Measurements from ENCODE around the gene ST6GAL1.

DNA sequence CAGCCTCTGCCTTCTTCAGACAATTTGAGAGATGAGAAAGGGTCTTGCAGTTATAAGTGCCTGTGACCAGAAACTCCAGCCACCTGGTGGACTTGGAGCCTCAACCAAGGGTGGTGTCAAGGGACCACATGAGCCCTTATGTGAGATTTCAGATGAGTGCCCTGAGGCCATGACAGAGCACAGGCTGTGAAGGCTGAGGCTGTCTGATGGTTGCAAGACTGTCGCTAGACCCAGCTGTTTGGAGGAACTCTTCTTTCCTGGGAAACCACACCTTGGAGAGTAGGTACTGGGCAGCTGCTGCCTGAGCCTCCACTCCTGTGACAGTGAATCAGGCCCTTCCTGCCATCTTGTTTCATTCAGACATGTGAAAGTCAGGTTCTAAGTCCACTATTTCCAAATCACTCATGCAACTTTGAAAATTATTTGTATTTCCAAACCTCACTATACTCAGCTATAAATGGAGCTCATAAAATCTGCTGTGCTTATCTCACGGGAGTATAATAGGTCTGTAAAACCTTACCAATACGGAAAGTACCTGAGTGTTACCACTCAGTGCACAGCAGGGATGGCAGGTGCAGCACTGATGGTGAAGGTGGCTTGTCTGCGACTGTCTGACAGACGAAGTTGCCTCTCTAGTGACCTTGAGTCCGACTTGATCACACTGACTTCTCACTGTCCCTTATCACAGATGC lies 109.5 kb downstream of the ST6GAL1 start:
- TF ChIP-seq POLR2AphosphoS5 (IDR thresholded peaks at IDR 0.05; ENCODE audit: low read depth, low read length): no peak
- TF ChIP-seq, protein P1, sequence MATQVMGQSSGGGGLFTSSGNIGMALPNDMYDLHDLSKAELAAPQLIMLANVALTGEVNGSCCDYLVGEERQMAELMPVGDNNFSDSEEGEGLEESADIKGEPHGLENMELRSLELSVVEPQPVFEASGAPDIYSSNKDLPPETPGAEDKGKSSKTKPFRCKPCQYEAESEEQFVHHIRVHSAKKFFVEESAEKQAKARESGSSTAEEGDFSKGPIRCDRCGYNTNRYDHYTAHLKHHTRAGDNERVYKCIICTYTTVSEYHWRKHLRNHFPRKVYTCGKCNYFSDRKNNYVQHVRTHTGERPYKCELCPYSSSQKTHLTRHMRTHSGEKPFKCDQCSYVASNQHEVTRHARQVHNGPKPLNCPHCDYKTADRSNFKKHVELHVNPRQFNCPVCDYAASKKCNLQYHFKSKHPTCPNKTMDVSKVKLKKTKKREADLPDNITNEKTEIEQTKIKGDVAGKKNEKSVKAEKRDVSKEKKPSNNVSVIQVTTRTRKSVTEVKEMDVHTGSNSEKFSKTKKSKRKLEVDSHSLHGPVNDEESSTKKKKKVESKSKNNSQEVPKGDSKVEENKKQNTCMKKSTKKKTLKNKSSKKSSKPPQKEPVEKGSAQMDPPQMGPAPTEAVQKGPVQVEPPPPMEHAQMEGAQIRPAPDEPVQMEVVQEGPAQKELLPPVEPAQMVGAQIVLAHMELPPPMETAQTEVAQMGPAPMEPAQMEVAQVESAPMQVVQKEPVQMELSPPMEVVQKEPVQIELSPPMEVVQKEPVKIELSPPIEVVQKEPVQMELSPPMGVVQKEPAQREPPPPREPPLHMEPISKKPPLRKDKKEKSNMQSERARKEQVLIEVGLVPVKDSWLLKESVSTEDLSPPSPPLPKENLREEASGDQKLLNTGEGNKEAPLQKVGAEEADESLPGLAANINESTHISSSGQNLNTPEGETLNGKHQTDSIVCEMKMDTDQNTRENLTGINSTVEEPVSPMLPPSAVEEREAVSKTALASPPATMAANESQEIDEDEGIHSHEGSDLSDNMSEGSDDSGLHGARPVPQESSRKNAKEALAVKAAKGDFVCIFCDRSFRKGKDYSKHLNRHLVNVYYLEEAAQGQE (IDR thresholded peaks at IDR 0.05; ENCODE audit: insufficient read depth in 1 of 2, low read depth in 2 of 2, low read length in 2 of 2): no peak

Data from PFSK-1 (cell line).